PC-3 (cell line): Measurements from ENCODE around the gene QSER1. TPM values are rescaled to one million over a fixed set of nuclear protein-coding genes. Genes with fewer than 3 reads are reported as not detected.

ENCODE experiments used
- ATAC-seq: fragments of 200-7000 bp; cut with Tn5 transposase; 2 replicates; pipeline ENCODE4 v1.9.1; 2020; ENCODE audit warnings: mild to moderate bottlenecking, moderate library complexity
- BruUV-seq: library from RNA; stranded (reverse); fragments of 400-500 nt; replicated peaks from 2 replicates; lab custom pipeline; 2021; lab: Mats Ljungman, UMichigan
- CTCF ChIA-PET: fragments of 300-600 bp; sonication (Branson Sonifier 250); formaldehyde crosslinking; loops from one replicate; lab custom pipeline; 2022; ENCODE audit warnings: antibody characterized with exemption; lab: Charles Lee
- POLR2A ChIA-PET: fragments of 300-600 bp; sonication (Branson Sonifier 250); formaldehyde crosslinking; loops from one replicate; lab custom pipeline; 2022; ENCODE audit warnings: antibody characterized with exemption; ENCODE audit not compliant: unreplicated experiment; lab: Charles Lee
- DNase-seq: peaks from one replicate; pipeline ENCODE4 v3.0.0-alpha.2; 2015
- H2AFZ ChIP-seq: fragments of 300-600 bp; sonication (generic); 2 replicates; pipeline ENCODE4 v1.6.0; 2016; ENCODE audit warnings: antibody characterized with exemption, low read length
- H3F3A ChIP-seq: fragments of 300-600 bp; sonication (generic); one replicate; pipeline ENCODE4 v1.6.0; 2017; ENCODE audit warnings: antibody characterized with exemption, low read length, control low read depth, mild to moderate bottlenecking; ENCODE audit not compliant: unreplicated experiment
- H3K27ac ChIP-seq: fragments of 300-600 bp; sonication (generic); 2 replicates; pipeline ENCODE4 v1.5.1; 2016; ENCODE audit warnings: mild to moderate bottlenecking, low read length
- H3K27me3 ChIP-seq: fragments of 300-600 bp; sonication (generic); 2 replicates; pipeline ENCODE4 v1.6.1; 2016; ENCODE audit warnings: low read length, mixed read lengths
- H3K36me3 ChIP-seq: fragments of 300-600 bp; sonication (generic); 2 replicates; pipeline ENCODE4 v1.6.1; 2016; ENCODE audit warnings: low read depth, mixed run types, low read length, mixed read lengths
- H3K4me1 ChIP-seq: fragments of 300-600 bp; sonication (generic); 2 replicates; pipeline ENCODE4 v1.5.1; 2016; ENCODE audit warnings: low read length; ENCODE audit not compliant: insufficient read depth
- H3K4me2 ChIP-seq: fragments of 300-600 bp; sonication (generic); 2 replicates; pipeline ENCODE4 v1.6.0; 2016; ENCODE audit warnings: low read length
- H3K4me3 ChIP-seq: fragments of 300-600 bp; sonication (generic); 2 replicates; pipeline ENCODE4 v1.5.1; 2016; ENCODE audit warnings: mild to moderate bottlenecking, low read length, mixed read lengths
- H3K79me2 ChIP-seq: fragments of 300-600 bp; sonication (generic); 2 replicates; pipeline ENCODE4 v1.6.1; 2017; ENCODE audit warnings: low read length, mixed read lengths
- H3K9ac ChIP-seq: fragments of 300-600 bp; sonication (generic); 2 replicates; pipeline ENCODE4 v1.6.0; 2016; ENCODE audit warnings: mild to moderate bottlenecking, low read length
- H3K9me2 ChIP-seq: fragments of 300-600 bp; sonication (generic); replicated peaks from 2 replicates; pipeline ENCODE4 v1.6.1; 2016; ENCODE audit warnings: mixed run types, low read length, mixed read lengths
- H3K9me3 ChIP-seq: fragments of 300-600 bp; sonication (generic); 2 replicates; pipeline ENCODE4 v1.6.1; 2016; ENCODE audit warnings: low read length, mixed read lengths
- H4K20me1 ChIP-seq: fragments of 300-600 bp; sonication (generic); 2 replicates; pipeline ENCODE4 v1.6.1; 2016; ENCODE audit warnings: low read length, mixed read lengths
- CTCF ChIP-seq: fragments of 300-600 bp; sonication (generic); conservative IDR thresholded peaks from 2 replicates; pipeline ENCODE4 v1.5.1; 2017; ENCODE audit warnings: antibody characterized with exemption, low read depth, mild to moderate bottlenecking, low read length
- EZH2 ChIP-seq: fragments of 300-600 bp; sonication (generic); IDR thresholded peaks from one replicate; pipeline ENCODE4 v1.6.1; 2017; ENCODE audit warnings: antibody characterized with exemption, mild to moderate bottlenecking, low read length; ENCODE audit not compliant: unreplicated experiment
- EZH2phosphoT487 ChIP-seq: fragments of 300-600 bp; sonication (generic); IDR thresholded peaks from 2 replicates; pipeline ENCODE4 v1.6.1; 2018; ENCODE audit warnings: mild to moderate bottlenecking, antibody characterized with exemption, low read length, borderline replicate concordance
- intact Hi-C: fragments of 100-400 bp; cut with micrococcal nuclease; formaldehyde crosslinking; loops from 2 replicates; pipeline ENCODE4 v1.9.0; 2023
- total RNA-seq: library from RNA; depleted of rRNA; stranded (reverse); fragments of >200 nt; gene quantifications from 2 replicates; pipeline ENCODE4 v1.2.3, GENCODE V29; 2014

QSER1 gene
- total RNA-seq, 1 experiment from 2014 or later, result 19.4 TPM

- CTCF ChIA-PET, result no interaction called here
- Histone ChIP-seq H3K79me2 (peaks cover 5% of the 10 kb centered on the region), H3K4me2 (no peak overlapping the region), H3K4me1 (no peaks in the 10 kb centered on the region), H2AFZ (no peak overlapping the region), H3K36me3 (peaks cover 2% of the 10 kb centered on the region; the same call in 1 of the 2 replicates), H3K9me2 (no peaks in the 10 kb centered on the region), H4K20me1 (no peaks in the 10 kb centered on the region), H3K27ac (no peak overlapping the region), H3K9me3 (no peaks in the 10 kb centered on the region), H3F3A (no peaks in the 10 kb centered on the region), H3K4me3 (no peak overlapping the region), H3K27me3 (no peaks in the 10 kb centered on the region), H3K9ac (no peak overlapping the region)
- POLR2A ChIA-PET, result no interaction called here
- TF ChIP-seq EZH2phosphoT487 (no peak), EZH2 (no peak), CTCF (no peak)
- intact Hi-C loops, result no loop called here
- ATAC-seq, result no peak
- DNase-seq, result no peak
- BruUV-seq, result no TSS peak
Measured at GRCh38 chr11:32952421-32952820, 59.8 kb downstream of the QSER1 start.

- Histone ChIP-seq H3K36me3 (peaks cover 2% of the 10 kb centered on the region; the same call in 1 of the 2 replicates), H4K20me1 (no peaks in the 10 kb centered on the region), H3K4me3 (no peak overlapping the region), H2AFZ (no peak overlapping the region), H3K27ac (no peak overlapping the region), H3K9ac (no peak overlapping the region), H3F3A (no peaks in the 10 kb centered on the region), H3K4me1 (no peaks in the 10 kb centered on the region), H3K4me2 (no peak overlapping the region), H3K79me2 (peaks cover 5% of the 10 kb centered on the region), H3K9me2 (no peaks in the 10 kb centered on the region), H3K27me3 (no peaks in the 10 kb centered on the region), H3K9me3 (no peaks in the 10 kb centered on the region)
- intact Hi-C loops, result no loop called here
- ATAC-seq (no peak), DNase-seq (no peak)
- CTCF ChIA-PET, result no interaction called here
- POLR2A ChIA-PET, result no interaction called here
- TF ChIP-seq EZH2, result no peak
- no peak for TF ChIP-seq EZH2phosphoT487
- no peak for TF ChIP-seq CTCF
- no TSS peak for BruUV-seq
Measured at GRCh38 chr11:32953700-32954099, 61.1 kb downstream of the QSER1 start.

GRCh38 chr11:32960553-32961164, 68.0 kb downstream of the QSER1 start:
- H3K9me2 ChIP-seq, result no peaks in the 10 kb centered on the region
- H3K79me2 ChIP-seq, result no peaks in the 10 kb centered on the region
- TF ChIP-seq CTCF (peak; percentile 73), EZH2phosphoT487 (no peak), EZH2 (no peak)
- CTCF ChIA-PET, result no interaction called here
- H3K9ac ChIP-seq, result no peak overlapping the region
- POLR2A ChIA-PET, result no interaction called here
- H3K9me3 ChIP-seq, result no peaks in the 10 kb centered on the region
- H3K4me3 ChIP-seq, result no peak overlapping the region
- no peaks in the 10 kb centered on the region for H4K20me1 ChIP-seq
- peaks cover 7% of the 10 kb centered on the region for H3K36me3 ChIP-seq
- H3K4me2 ChIP-seq, result no peak overlapping the region
- H3K4me1 ChIP-seq, result no peaks in the 10 kb centered on the region
- intact Hi-C loops, result loop anchor here (1.0 to 5.0 kb wide), 2 partner anchors 105 to 153 kb away; no protein-coding TSS in a partner anchor
- no peaks in the 10 kb centered on the region for H3K27me3 ChIP-seq
- H3F3A ChIP-seq, result no peaks in the 10 kb centered on the region
- ATAC-seq (0 out of 2 replicates have a peak, but pooled peaks have one; percentile 38), DNase-seq (peak; percentile 69)
- no TSS peak for BruUV-seq
- no peak overlapping the region for H3K27ac ChIP-seq
- no peak overlapping the region for H2AFZ ChIP-seq
